Measurements from ENCODE around the gene FRMPD4.
"Not testable (repeated sequence)": the region's sequence is repeated elsewhere in the genome, so short reads cannot be mapped to it uniquely, and the experiment has no call there.

Gene FRMPD4

DNA sequence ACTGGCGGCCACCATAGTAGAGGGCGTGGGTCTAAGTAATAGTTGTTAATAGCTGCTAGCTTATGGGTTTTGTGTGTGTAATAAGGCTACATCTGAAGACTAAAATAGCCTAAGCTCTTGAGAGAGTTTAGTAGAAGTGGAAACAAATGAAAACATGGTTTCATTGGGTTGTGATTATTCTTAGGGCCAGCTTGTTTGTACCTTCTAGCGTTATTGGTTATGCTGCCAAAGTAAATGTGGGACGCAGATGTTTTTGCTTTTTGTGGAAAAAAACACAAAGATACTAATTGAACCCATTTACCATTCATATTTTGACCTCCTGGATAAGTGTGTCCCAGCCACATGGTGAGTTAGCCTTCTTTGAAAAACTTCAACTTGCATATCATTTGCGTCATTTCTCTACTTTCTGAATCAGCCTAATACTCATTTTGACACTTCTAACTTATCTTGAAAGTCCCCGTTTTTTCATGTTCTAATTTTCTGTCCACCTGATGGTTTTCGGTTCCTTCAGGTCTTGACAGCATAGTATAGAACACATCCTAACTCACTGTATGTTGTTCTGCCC, 305.3 kb downstream of the FRMPD4 start:
- DNase-seq, result no peak

- DNase-seq, result no peak
These were observed 308.2 kb downstream of the FRMPD4 start for GRCh38 chrX:12446342-12447075.

DNA sequence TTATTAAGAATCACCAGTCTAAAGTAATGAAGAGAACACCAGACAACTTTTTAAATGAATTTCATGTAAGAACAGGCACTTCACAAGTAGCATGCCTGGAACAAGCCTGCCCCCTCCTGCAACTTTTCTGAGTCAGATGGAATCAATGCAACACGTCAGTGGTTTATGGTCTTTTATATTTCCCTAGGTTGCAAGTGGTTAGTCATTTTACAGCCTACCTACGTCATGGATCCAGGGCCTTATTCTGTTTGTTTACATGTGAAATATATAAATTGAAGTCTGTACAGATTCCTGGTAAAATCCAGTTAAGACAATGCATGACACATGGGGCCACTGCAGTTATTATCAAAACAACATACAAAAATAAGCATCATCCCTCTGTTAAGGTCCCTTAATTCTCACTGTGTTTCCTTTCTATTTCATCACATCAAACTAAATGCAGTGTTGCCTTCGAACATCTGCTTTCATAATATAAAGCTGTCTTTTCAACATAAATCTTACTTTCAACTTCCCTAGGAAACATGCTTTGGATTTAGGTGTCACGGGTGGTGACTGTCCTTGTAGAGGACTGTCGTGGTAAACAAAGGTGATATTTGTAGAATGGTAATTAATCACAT, 309.3 kb downstream of the FRMPD4 start:
- DNase-seq, result no peak

DNA sequence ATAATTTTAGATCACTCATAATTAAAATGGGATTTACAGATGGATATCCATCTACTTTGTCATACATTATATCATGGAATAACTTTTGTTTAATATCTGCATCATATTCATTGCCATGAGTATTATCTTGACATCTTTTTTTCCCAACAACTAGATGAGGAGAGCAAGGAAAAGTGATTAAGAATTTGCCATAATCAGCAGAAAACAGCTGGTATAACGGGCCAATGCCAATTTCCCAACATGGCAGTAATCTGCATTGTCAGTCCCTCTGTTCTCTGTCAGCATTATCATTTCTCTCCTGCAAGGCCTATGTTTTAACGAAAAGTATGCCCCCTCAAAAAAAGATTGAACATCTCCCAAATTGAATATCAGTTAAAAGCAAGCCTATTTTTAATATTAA, 314.0 kb downstream of the FRMPD4 start:
- no peak for DNase-seq

DNA sequence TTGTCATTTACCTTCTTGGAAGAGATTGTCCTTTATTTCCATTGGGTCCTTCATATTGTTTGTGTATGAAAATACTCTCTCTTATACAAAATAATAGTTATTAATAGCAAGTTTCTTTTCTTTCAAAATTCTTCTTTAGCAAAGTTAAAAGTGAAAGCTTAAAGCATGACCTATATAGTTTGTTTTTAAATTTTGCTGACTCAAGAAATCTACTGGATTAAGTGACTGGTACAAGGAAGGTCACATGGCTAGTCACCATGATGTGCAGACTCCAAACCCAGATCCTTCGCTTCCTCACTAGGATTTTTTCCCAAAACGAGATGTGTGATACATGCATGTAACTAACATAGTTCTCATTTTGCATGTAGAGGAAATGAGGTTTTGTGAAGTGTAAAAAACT, 322.7 kb downstream of the FRMPD4 start:
- no peak for DNase-seq

- no peak for DNase-seq
These were observed 324.8 kb downstream of the FRMPD4 start for GRCh38 chrX:12463052-12463451.

DNA sequence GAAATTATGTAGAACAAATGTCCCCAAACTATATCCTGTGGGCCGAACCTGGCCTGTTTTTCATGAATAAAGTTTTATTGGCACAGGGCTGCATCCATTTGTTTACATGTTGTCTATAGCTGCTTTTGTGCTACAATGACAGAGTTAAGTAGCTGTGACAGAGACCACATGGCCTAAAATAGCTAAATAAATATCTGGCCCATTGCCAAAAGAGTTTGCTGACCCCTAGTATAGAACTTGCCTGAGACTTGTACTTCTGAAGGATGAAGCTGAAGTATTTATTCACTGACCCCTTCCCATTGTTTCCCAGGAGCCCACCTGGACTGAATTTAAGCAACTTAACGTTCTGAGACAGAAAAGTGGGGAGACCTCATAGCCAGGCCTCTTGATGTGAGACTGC, 325.6 kb downstream of the FRMPD4 start:
- DNase-seq, result no peak

DNA sequence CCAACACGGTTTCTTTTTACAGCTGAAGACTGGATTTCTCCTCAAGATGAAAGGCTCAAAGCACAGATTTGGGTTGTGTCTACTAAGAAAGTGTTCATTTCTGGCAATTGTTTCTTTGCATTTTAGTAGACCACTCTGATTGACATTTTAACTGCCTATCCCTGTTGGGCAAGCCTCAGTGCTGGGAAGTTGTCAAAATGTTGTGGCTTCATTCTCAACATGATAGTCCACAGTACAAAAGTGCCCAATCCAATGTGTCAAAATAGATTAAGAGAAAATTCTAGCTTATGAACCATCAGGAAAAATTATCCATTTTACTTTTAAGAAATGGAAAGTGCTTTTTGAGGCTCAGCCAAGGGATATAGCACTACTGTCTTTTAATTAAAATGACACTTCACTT, 329.0 kb downstream of the FRMPD4 start:
- DNase-seq, result no peak

DNA sequence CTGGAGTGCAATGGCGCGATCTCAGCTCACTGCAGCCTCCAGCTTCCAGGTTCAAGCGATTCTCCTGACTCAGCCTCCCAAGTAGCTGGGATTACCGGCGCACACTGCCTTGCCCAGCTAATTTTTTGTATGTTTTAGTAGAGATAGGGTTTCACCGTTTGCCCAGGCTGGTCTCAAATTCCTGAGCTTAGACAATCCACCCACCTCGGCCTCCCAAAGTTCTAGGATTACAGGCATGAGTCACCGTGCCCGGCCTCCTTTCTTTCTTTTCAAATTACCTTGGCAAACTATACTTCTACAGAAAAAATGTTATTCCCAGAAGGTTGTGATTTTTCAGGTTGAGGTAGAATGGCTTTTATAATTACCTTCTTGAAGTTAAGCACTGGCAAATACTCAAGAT, 331.0 kb downstream of the FRMPD4 start:
- no peak for DNase-seq

GRCh38 chrX:12471061-12471460, 332.8 kb downstream of the FRMPD4 start:
- DNase-seq, result no peak

GRCh38 chrX:12480956-12481355, 342.7 kb downstream of the FRMPD4 start:
- no peak for DNase-seq

- DNase-seq, result no peak
These were observed 349.9 kb downstream of the FRMPD4 start for GRCh38 chrX:12488220-12488619.

DNA sequence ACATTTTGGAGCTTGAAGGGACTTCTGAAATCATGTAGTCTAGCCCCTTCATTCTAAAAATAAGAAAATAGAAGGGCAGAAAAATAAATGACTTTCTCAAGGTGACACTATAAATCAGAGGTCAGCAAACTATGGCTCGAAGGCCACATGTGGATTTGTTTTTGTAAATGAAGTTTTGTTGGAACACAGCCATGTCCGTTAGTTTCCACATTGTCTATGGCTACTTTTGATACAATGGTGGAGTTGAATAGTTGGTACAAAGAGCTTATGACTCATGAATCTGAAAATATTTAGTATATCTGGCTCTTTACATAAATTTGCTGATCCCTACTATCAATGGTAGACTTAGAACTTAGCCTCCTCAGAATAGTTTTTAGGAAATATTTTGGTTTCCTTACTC, 350.5 kb downstream of the FRMPD4 start:
- DNase-seq, result no peak

DNA sequence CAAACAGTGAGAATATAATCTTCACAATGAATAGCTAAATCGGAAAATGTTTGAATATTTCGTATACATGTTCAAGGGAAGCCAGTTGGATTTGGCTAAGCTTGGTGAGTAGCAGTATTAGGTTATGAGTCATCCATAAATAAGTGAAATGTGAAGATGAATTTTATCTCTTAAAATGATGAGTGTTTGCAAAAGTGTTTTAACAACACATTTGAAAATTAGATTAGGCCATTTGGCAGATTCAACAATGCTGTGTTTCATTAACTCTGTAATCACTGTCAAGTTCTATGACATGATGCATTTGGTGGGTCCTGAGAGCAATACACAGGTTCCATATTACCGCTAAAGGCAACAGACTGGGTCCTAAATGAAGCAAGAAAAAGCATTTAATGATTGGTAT, 351.1 kb downstream of the FRMPD4 start:
- no peak for DNase-seq

GRCh38 chrX:12494400-12495138, 356.3 kb downstream of the FRMPD4 start:
- no peak for DNase-seq

DNA sequence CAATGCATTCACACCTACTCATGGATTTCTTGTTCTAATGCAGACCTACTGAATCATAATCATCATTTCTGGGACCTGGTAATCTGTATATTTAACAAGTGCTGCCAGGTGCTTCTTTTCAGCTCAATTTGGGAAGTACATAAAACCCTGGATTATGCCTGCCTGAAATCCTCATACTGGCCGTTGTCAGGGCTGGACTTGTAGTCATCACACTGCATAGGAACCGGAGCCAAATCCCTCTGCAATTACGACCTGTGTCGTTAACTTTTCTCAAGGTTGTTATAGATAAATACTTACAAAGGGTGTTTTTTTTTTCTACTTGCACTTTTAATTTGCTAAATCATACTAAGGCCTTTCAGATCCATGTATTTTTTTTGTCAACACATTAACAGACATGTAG, 358.1 kb downstream of the FRMPD4 start:
- no peak for DNase-seq

DNA sequence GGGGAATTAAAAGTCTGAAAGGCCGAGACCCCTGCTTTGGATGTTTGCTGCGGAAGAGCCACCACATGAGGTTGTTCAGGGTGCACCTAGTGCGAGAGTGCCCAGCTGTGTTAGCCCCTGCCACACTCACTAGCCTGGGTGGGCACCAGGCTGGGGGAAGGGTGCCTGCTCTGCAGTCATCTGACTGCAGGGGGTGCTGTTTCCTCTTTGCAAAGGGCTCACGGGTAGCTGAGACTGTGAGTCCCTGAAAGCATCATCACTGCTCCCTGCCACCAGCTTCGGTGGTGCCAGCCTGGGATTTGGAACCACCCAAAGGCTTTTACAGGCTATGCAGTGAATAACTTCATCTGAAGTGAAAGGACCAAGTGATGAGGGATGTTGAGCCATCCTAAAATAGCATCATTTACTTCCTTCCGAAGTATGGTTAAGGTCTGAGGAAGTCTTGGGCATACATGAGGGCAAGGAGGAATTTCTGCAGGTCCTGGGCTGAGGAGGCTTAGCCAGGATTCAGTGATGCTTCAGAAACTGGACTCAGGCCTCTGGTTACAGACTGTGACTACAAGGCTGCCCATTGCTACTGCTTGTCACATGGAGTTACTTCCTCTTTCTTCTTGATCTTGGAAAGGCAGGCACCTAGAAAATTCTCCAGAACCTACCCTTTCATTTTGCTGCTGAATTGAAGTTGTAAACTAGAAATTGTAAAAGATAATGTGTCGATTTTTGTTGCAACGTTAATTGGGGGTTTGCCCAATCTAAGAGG, 359.7 kb downstream of the FRMPD4 start:
- DNase-seq, result peak; percentile 2

GRCh38 chrX:12505127-12505526, 366.9 kb downstream of the FRMPD4 start:
- no peak for DNase-seq

- not testable (repeated sequence) for DNase-seq
These were observed 377.1 kb downstream of the FRMPD4 start for GRCh38 chrX:12515384-12515783.

- DNase-seq, result no peak
These were observed 388.0 kb downstream of the FRMPD4 start for GRCh38 chrX:12526306-12526705.

DNA sequence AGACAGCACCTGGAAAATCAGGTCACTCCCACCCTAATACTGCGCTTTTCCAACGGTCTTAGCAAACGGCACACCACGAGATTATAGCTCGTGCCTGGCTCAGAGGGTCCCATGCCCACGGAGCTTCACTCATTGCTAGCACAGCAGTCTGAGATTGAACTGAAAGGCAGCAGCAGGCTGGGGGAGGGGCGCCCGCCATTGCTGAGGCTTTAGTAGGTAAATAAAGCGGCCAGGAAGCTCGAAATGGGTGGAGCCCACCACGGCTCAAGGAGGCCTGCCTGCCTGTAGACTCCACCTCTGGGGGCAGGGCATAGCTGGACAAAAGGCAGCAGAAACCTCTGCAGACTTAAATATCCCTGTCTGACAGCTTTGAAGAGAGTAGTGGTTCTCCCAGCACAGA, 399.8 kb downstream of the FRMPD4 start:
- not testable (repeated sequence) for DNase-seq

GRCh38 chrX:12542251-12542650, 404.0 kb downstream of the FRMPD4 start:
- DNase-seq, result not testable (repeated sequence)

- no peak for DNase-seq
These were observed 410.1 kb downstream of the FRMPD4 start for GRCh38 chrX:12548341-12548740.

All from stimulated activated CD4-positive, alpha-beta T cell treated with anti-CD3 and anti-CD28 coated beads, Interleukin-15, amount 100 ng/mL, for 24 hours (primary cell).